ENCODE measurements around the gene CXXC5.
"Not testable (repeated sequence)": the region's sequence is repeated elsewhere in the genome, so short reads cannot be mapped to it uniquely, and the experiment has no call there.

Gene CXXC5

GRCh38 chr5:139611703-139612584 is 36.2 kb upstream of the CXXC5 start:
- H3K27ac ChIP-seq, result no peak overlapping the region
- ChIA-PET CTCF (interaction anchor here (1.1 to 1.4 kb wide), 4 partner anchors 10 to 37 kb away, joined by 4 to 8 read pairs (median 6); no protein-coding TSS in a partner anchor), POLR2A (ENCODE audit: low non-redundant PET) (interaction anchor here (0.6 kb wide), 1 partner anchor 51 kb away, joined by 8 read pairs; the partner anchor contains the start of gene UBE2D2)
- TF ChIP-seq CTCF (conservative IDR thresholded peaks at IDR 0.05; ENCODE audit: low read depth), result no peak
- no peak for DNase-seq (ENCODE audit: low spot score)

GRCh38 chr5:139619861-139620260 is 28.3 kb upstream of the CXXC5 start:
- DNase-seq (ENCODE audit: low spot score), result no peak
- ChIA-PET POLR2A (ENCODE audit: low non-redundant PET) (no interaction called here), CTCF (interaction anchor here (0.9 to 1.1 kb wide), 2 partner anchors 16 to 146 kb away, joined by 3 to 4 read pairs; no protein-coding TSS in a partner anchor)
- peak overlapping the region; percentile 6; the same call in 1 of the 2 replicates for H3K27ac ChIP-seq
- TF ChIP-seq CTCF (conservative IDR thresholded peaks at IDR 0.05; ENCODE audit: low read depth), result no peak

GRCh38 chr5:139625398-139625797 is 22.8 kb upstream of the CXXC5 start:
- POLR2A ChIA-PET (ENCODE audit: low non-redundant PET); H3K27ac ChIP-seq; DNase-seq (ENCODE audit: low spot score): not testable (repeated sequence)
- CTCF ChIA-PET, result interaction anchor here (0.7 to 1.0 kb wide), 2 partner anchors 65 to 468 kb away, joined by 4 to 5 read pairs; no protein-coding TSS in a partner anchor

GRCh38 chr5:139630855-139631254 is 17.3 kb upstream of the CXXC5 start:
- POLR2A ChIA-PET (ENCODE audit: low non-redundant PET), result no interaction called here
- DNase-seq (ENCODE audit: low spot score), result no peak
- TF ChIP-seq CTCF (conservative IDR thresholded peaks at IDR 0.05; ENCODE audit: low read depth), result no peak
- H3K27ac ChIP-seq, result no peak overlapping the region
- CTCF ChIA-PET, result interaction anchor here (7.8 kb wide), 1 partner anchor 133 kb away, joined by 161 read pairs; no protein-coding TSS in a partner anchor

- CTCF ChIA-PET, result interaction anchor here (0.6 to 7.8 kb wide), 7 partner anchors 18 to 174 kb away, joined by 3 to 161 read pairs (median 10); partner anchors contain the start of gene CXXC5
- no peak overlapping the region for H3K27ac ChIP-seq
- POLR2A ChIA-PET (ENCODE audit: low non-redundant PET), result interaction anchor here (0.6 kb wide), 1 partner anchor 30 kb away, joined by 3 read pairs; no protein-coding TSS in a partner anchor
- DNase-seq (ENCODE audit: low spot score), result no peak
- TF ChIP-seq CTCF (conservative IDR thresholded peaks at IDR 0.05; ENCODE audit: low read depth), result no peak
These were observed 16.5 kb upstream of the CXXC5 start for GRCh38 chr5:139631520-139632165.

- peak overlapping the region; percentile 16 for H3K27ac ChIP-seq
- TF ChIP-seq CTCF (conservative IDR thresholded peaks at IDR 0.05; ENCODE audit: low read depth), result peak; percentile 99
- ChIA-PET POLR2A (ENCODE audit: low non-redundant PET) (no interaction called here), CTCF (interaction anchor here (0.5 to 7.8 kb wide), 30 partner anchors 8 to 1355 kb away, joined by 3 to 161 read pairs (median 5); partner anchors contain the start of gene CXXC5)
- peak; percentile 84 for DNase-seq (ENCODE audit: low spot score)
These were observed 14.7 kb upstream of the CXXC5 start for GRCh38 chr5:139633295-139634027.
